ENCODE measurements around the gene SPRED1.
"Not testable (repeated sequence)": the region's sequence is repeated elsewhere in the genome, so short reads cannot be mapped to it uniquely, and the experiment has no call there.

GRCh38 chr15:38277281-38277680, 24.6 kb downstream of the SPRED1 start:
- not testable (repeated sequence) for TF ChIP-seq EZH2 (IDR thresholded peaks at IDR 0.05; ENCODE audit: low read depth, unreplicated experiment); CTCF (conservative IDR thresholded peaks at IDR 0.05; ENCODE audit: low read depth in 2 of 2); POLR2AphosphoS5 (IDR thresholded peaks at IDR 0.05; ENCODE audit: low read depth); REST (IDR thresholded peaks at IDR 0.05; ENCODE audit: unreplicated experiment)

Data from GM23338 (cell line).